HG03060 (cell line): ENCODE measurements around the gene KCNQ1OT1.

Source experiments
- ATAC-seq: cut with Tn5 transposase; IDR thresholded peaks from one replicate; pipeline ENCODE4 v1.9.1; 2021; ENCODE audit warnings: low read depth, moderate number of reproducible peaks; ENCODE audit not compliant: unreplicated experiment

KCNQ1OT1 gene

DNA sequence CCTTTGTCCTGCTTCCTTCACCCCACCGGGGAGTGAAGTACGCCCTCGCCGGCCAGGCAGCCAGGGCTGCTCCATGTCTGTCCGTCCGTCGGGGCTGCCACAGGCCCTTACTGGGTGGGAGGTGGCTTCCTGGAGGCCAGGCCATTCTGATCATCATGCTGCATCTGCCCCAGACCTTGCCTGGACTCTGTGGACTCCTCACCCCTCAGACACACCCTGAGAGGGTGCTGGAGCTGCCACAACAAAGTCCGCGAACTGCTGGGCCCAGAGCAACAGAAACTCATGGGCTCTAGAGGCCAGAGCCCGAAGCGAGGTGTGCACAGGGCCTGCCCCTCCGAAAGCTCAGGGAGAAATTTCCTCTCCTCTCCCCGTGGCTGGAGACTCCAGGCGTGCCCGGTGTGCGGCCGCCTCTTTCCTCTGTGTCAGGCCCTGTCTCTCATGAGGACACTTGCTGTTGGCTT, 124.2 kb downstream of the KCNQ1OT1 start:
- ATAC-seq: no peak

DNA sequence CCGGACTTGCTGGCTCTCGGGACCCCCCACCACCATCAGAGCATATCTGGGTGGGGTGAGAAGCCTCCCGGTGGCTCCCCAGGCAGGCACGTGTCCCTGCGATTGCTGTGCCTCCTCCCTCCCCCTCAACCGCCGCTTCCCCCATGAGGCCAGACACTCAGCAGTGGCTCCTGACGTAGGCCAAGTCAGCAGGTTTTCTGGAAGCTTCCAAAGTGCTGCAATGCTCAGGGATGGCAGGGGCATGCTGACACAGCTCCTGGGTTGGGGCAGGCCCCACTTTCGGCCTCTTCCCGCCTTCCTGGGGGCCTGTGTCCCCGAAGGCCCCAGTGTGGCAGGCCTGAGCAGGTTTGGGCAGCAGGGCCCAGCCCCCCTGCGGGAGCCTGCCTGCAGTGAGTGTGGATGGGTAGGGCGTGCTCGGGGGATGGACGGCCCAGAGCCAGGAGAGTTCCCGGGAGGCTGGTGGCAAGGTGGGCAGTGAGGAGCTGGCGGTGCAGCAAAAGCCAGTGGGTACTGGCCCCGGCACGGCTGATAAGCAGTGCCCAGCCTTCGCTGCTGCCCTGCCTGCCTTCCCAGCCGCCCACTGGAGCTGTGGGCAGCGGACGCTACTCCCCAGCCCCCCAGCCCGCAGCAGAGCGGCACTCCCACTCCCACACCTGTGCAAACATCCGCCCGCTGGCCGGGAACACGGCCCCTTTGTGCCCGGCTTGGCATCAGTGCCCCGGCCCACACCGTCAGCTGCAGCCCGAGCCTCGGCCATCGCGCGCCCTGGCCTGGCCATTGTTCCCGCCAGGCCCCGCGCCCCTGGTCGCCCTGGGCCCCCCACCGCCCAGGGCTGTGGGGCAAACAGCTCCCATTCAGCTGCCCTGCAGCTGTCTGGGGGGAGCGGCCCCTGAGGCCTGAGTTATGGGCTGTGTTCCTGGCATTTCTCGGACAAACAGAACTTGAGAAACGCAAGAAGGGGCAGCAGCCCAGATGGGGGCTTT, 125.0 kb downstream of the KCNQ1OT1 start:
- ATAC-seq: no peak

DNA sequence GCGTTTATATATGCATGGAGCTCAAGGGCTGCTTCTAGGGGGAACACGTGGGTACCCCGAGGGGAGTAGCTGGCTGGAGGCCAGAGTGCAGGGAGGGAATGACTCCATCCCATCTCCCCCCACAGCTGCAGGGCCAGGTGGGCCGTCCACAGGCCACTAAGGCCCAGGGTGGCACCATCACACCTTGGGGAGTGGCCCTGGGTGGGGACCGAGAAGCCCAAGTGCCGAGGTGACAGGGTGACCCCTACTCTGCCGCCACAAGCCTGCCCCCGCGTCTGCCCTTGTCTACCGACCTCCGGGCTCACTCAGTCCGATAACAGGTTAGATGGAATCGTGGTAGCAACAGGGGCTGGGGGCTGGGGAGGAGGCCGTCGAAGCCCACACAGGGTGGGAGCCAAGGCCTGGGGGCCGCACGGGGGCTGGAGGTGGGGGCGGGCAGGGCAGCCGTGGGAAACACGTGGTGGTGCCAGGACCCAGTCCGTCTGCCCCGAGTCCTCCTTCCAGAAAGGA, 125.7 kb downstream of the KCNQ1OT1 start:
- ATAC-seq: no peak

DNA sequence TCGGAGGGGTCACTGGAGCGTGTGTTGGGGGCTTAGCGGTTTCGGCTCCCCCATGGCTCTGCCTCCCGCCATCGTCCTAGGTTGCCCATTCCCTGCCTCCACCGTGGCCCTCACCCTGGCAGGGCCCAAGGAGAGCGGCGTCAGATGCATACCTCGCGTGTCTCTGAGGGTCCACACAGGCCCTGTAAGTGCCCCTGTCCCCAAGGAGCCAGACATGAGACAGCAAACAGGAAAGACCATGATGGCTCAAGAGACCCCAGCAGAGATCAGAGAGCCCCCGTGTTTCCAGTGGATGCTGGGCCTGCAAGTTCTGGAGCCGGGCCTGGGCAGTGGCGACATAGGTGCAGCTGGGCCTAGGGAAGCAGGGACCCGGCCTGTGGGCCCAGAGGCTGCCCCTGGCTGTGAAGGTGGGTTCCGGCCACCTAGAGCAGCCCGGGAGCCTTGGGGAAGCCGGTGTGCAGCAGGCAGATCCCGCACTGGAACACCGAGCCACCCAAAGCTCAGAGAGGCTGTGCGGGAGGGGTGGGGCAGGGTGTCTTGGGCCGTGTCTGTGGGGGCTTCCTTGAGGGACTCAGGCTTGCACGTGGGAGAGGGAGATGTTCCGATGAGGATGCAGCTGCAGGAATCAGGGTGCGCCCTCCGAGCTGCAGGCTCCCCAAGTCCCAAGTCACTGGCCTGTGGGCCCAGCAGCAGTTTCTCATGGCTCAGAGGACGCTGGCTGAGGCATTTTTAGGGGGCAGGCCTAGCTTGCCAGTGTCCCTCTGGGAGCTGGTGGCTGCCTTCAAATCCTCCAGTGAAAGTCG, 126.4 kb downstream of the KCNQ1OT1 start:
- ATAC-seq: no peak

GRCh38 chr11:2572491-2573239, 127.1 kb downstream of the KCNQ1OT1 start:
- no peak for ATAC-seq

DNA sequence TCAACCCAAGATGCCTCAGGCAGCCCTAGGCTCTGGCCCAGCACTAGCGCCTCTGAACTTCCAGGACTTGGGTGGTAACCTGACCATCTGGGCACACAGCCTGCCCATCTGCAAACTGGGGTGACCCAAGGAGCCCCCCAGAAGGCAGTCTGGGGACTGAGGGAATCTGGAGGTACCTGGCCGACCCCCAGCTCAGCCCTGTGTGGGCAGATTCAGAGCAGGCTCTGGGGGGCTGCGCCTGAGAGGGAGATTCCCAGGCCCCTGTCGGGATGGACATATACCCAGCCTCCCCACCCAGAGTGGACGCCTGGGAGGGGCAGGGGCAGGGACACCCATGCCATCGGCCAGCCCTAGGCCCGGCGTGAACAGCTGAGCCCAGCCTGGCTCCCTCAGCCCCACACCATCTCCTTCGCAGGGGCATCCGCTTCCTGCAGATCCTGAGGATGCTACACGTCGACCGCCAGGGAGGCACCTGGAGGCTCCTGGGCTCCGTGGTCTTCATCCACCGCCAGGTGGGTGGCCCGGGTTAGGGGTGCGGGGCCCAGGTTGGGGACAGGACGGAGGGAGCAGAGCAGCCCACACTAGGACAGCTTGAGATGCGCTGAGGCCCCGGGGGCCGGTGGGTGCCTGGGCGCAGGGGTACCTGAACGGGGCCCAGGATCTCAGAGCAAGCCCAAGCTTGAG, 128.1 kb downstream of the KCNQ1OT1 start:
- no peak for ATAC-seq

- ATAC-seq: no peak
Observed at GRCh38 chr11:2570841-2571597, 128.8 kb downstream of the KCNQ1OT1 start.

DNA sequence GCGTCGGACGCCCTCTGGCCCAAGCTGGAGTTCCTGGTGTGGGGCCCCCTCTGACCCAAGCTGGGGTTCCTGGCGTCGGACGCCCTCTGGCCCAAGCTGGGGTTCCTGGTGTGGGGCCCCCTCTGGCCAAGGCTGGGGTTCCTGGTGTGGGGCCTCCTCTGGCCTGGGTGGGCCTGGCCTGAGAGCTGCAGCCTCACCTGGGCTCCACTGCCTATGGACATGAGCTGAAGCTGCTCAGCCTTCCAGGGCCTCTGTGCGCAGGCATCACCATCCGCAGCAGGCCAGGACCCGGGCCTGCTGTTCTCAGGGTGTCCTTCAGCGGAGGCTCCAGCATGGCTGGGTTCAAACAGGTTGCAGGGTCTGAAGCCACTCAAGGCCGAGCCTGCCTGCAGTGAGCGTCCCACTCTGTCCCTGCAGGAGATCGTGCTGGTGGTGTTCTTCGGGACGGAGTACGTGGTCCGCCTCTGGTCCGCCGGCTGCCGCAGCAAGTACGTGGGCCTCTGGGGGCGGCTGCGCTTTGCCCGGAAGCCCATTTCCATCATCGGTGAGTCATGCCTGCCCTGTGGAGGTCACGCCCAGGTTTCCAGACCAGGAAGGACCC, 129.5 kb downstream of the KCNQ1OT1 start:
- ATAC-seq: no peak

- ATAC-seq: no peak
Observed at GRCh38 chr11:2569731-2570210, 130.0 kb downstream of the KCNQ1OT1 start.

DNA sequence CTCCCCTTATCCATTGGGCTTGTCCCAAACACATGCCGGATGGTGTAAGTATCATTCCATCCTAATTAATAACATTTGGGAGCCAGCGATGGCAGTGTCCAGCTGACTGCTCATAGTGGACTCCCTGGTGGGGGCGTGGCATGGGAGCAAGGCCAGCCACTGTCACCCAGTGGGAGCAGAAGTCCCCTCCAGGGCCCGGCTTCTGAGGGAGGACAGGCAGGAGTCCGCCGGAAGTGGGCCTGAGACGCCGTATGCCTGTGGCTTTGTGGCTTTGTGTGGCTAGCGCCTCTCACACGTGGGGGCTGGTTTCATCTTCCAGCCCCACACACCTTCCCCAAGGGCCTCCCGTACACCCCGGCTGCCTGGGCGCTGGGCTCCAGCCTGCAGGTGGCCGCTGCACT, 130.5 kb downstream of the KCNQ1OT1 start:
- no peak for ATAC-seq

DNA sequence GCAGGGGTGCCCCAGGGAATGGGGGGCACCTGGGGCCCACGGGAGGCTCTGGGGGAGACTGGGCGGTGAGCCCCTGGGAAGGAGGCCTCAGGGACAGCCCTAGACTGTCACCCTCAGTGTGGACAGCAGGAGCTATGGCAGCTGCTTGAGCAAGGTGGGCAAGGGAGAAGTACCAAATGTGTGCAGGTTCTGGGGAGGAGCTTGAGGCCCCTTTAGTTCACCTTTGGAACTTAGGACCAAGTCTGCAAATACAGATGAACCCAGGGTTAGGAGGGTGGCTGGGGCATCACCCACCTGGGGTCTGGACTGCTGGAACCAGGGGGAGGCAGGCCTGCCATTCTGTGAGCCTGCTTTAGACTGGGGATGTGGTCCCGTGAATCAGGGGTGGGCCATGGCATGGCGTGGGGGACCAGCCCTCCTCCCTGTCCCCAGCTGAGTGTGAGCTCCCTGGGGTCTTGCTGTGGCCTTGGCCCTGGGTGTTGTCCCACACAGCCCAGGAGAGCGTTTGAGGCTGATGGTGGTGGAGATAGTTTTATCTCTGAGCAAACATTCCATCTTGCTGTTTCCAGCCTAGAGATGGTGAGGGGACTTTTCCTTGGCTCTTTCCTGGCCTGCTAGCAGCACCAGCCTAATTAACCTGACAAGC, 132.6 kb downstream of the KCNQ1OT1 start:
- ATAC-seq: no peak

- no peak for ATAC-seq
Observed at GRCh38 chr11:2566223-2567025, 133.4 kb downstream of the KCNQ1OT1 start.

GRCh38 chr11:2565447-2566222, 134.2 kb downstream of the KCNQ1OT1 start:
- ATAC-seq: no peak

- no peak for ATAC-seq
Observed at GRCh38 chr11:2564588-2565425, 135.0 kb downstream of the KCNQ1OT1 start.

GRCh38 chr11:2564008-2564530, 135.7 kb downstream of the KCNQ1OT1 start:
- ATAC-seq: no peak
